ENCODE measurements around the gene SDHAF2.

GRCh38 chr11:61406067-61406466 lies 23.9 kb upstream of the SDHAF2 start:
- TF ChIP-seq CTCF (IDR thresholded peaks at IDR 0.05) (no peak), POLR2AphosphoS5 (IDR thresholded peaks at IDR 0.05) (no peak)
